HG02970 (cell line): ENCODE data around the gene EXOC3L4.
"Not testable (repeated sequence)": the region's sequence is repeated elsewhere in the genome, so short reads cannot be mapped to it uniquely, and the experiment has no call there.

Experiments
- ATAC-seq: cut with Tn5 transposase; IDR thresholded peaks from one replicate; pipeline ENCODE4 v1.9.1; 2021; ENCODE audit warnings: mild to moderate bottlenecking, moderate library complexity, moderate number of reproducible peaks; ENCODE audit not compliant: unreplicated experiment, low FRiP score

The EXOC3L4 gene

GRCh38 chr14:103141117-103141796, 46.7 kb downstream of the EXOC3L4 start:
- no peak for ATAC-seq

GRCh38 chr14:103142026-103142425, 47.5 kb downstream of the EXOC3L4 start:
- no peak for ATAC-seq

GRCh38 chr14:103142721-103143302, 48.3 kb downstream of the EXOC3L4 start:
- ATAC-seq = no peak

GRCh38 chr14:103143506-103143905, 49.0 kb downstream of the EXOC3L4 start:
- ATAC-seq = no peak

GRCh38 chr14:103144085-103144484, 49.6 kb downstream of the EXOC3L4 start:
- ATAC-seq = no peak

GRCh38 chr14:103146141-103146709, 51.7 kb downstream of the EXOC3L4 start:
- ATAC-seq = no peak

DNA sequence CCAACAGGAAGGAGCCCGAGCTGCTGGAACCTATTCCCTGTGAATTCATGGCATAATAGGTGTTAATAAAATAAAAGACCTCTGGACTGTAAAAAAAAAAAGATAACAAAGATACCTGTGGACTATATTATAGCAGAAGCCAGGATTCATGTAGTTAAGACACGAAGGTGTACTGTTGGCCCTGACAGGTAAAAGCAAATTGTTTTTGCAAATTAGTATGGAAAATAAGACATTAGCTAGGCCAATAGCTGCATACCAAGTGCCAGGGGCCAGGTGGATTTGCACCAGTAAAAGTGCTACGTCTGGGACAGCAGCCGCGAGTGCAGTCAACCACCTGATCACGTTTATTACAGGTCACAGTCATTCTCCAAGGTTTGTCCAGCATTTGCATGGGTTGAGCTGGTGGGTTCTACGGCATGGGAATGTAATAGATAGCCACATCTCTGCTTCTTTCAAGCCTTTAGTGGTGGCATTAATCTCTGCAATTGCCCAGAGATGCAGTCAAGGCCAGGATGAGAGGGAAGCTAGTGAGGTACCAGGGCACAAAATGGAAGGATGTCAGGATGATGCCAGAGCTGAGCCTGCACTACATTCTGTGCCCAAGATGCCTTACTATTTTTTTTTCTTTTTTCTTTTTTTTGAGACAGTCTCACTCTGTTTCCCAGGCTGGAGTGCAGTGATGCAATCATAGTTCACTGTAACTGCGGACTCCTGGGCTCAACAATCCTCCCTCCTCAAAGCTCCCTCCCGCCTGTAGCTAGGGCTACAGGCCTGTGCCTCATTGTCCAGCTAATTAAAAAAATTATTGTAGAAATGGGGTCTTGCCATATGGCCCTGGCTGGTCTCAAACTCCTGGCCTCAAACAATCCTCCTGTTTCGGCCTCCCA, 55.1 kb downstream of the EXOC3L4 start:
- no peak for ATAC-seq

DNA sequence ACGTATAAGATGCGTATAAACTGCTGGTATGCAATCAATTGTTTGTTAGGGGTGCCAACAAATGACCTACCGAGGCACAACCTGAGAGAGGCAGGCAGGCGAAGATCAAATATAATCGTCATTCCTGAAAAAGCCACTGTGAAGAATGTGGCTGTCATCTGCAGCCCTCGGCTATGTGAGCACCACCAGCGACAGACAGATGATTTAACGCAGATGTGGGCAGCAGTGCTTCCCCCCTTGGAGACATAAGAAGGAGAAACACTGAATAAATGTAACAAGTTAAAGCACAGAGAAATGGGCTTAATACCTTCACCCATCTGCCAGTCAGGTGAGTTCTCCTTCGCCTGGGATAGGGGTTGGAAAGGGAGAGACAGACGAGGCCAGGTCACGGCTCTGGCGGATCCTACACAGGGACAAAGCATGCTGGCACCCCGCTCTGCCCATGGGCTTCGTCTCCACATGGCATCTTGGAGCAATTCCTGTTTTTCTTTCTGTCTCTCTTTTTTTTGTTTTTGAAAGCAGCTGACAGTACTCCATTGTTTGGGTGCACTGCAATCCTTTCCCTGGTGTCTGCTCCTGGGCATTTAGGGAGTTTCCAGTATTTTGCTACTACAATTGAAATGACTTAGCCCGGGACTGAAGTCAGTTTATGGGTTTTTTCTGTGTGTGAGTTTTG, 56.9 kb downstream of the EXOC3L4 start:
- ATAC-seq = no peak

- ATAC-seq = no peak
Measured at GRCh38 chr14:103155010-103155409, 60.5 kb downstream of the EXOC3L4 start.

GRCh38 chr14:103155416-103155815, 60.9 kb downstream of the EXOC3L4 start:
- ATAC-seq = not testable (repeated sequence)

DNA sequence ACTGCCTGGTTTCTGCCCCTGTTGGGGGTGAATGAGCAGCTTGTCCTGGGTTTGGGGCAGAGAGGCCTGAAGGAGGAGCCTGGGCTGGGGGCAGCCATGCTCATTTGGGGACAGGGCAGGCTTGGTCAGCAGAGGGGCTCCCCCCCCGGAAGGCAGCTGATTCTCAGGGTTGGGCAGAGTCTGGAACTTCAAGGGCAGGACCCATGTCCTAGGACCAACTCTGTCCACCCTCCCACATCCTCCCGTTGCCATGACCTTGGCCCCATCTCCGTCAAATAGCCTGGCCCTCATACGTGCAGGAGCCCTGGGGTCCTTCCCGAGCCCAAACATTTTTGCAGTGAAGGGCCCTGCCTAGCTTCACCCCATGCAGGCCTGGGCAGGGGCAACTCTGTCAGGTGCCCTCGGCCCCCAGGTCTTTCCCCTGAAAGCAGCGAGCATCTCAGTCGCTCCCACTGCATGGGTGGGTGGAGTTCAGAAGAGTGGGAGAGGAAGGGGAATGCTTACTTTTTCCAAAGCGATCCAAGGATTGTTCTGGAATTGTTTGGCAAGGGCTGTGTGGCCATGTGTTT, 61.4 kb downstream of the EXOC3L4 start:
- ATAC-seq = no peak

DNA sequence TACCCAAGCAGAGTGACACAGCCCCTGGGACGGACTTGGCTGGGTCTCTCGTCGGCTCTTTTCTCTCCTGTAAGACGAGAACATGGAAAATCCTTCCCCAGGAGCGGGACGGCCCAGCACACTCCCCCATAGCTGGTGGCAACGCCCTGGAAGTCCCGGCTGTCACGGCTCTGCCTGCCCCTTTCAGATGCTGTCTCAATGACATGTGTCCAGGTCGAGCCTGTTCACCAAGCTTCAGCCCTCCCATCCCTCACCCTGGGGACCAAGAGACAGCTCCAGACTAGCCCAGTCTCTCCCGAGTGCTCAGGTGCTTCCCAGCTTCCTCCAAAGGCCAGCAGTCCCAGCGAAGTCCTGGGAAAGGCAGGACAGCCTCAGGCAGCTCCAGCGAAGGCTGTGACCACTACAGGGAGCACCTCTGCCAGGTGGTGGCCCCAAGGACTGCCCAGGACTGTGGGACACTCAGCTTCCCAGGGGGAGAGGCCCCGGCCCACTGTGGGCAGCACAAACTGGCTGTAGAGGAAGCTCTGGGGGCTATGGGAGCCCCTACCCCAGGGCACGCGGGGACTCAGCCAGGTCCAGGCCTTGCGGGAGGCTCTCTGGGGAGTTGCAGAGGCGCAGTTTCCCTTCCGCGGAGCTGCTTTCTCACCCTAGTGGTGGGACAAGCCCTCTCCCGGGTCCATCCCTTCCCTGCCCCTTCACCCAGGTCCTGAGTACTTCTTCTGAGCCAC, 62.3 kb downstream of the EXOC3L4 start:
- ATAC-seq = no peak

DNA sequence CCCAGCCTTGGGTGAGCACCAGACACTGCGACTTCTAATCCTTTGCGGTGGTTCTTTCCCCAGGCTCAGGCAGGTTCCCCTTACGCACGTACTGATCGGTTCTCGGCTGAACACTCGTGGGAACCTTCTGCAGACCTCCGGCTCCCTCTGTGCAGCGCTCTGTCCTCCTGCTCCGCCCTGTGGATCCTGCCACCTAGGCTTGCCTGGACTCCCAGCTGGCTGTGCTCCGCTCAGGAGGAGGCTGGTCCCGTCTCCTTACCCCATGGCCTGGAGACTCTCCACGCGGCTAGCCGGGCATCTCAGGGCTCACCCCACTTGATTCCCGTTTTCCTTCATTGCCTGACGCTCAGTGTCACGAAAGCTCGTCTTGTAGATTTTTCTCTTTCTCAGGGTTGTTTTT, 63.4 kb downstream of the EXOC3L4 start:
- ATAC-seq = no peak

DNA sequence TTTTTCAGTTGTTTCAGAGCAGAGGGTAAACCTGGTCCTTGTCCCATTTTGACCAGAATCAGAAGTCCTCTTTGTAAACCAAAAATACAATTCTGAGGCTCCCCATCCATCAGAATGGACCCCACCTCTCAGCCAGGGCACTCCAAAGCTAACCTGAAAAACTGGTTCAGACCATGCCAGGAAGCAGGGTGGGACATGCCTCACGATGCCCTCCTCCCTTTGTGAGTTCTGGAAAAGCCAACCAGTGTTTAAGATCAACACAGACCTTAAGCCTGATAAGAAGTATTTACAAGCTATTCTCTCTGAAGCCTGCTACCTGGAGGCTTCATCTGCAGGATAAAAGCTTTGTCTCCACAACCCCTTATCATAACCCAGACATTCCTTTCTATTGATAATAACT, 64.2 kb downstream of the EXOC3L4 start:
- no peak for ATAC-seq
